Mammary epithelial cell (primary cell): ENCODE measurements around the gene TMTC2.

Experiments
- EZH2 ChIP-seq: IDR thresholded peaks from 2 replicates; pipeline ENCODE4 v1.6.1; 2012; ENCODE audit warnings: low read length, inconsistent platforms, borderline replicate concordance
- TF ChIP-seq, protein P1 (sequence below), 2 donors: IDR thresholded peaks in 1 of 2; conservative IDR thresholded peaks in 1 of 2; 2 replicates each; pipeline ENCODE4 v1.5.1; 2011 to 2012; ENCODE audit warnings: inconsistent platforms in 2 of 2, low read length in 2 of 2, mild to moderate bottlenecking in 2 of 2, control low read depth in 1 of 2, low read depth in 1 of 2; ENCODE audit not compliant: insufficient read depth in 1 of 2; ENCODE audit errors: extremely low read depth in 1 of 2

DNA sequence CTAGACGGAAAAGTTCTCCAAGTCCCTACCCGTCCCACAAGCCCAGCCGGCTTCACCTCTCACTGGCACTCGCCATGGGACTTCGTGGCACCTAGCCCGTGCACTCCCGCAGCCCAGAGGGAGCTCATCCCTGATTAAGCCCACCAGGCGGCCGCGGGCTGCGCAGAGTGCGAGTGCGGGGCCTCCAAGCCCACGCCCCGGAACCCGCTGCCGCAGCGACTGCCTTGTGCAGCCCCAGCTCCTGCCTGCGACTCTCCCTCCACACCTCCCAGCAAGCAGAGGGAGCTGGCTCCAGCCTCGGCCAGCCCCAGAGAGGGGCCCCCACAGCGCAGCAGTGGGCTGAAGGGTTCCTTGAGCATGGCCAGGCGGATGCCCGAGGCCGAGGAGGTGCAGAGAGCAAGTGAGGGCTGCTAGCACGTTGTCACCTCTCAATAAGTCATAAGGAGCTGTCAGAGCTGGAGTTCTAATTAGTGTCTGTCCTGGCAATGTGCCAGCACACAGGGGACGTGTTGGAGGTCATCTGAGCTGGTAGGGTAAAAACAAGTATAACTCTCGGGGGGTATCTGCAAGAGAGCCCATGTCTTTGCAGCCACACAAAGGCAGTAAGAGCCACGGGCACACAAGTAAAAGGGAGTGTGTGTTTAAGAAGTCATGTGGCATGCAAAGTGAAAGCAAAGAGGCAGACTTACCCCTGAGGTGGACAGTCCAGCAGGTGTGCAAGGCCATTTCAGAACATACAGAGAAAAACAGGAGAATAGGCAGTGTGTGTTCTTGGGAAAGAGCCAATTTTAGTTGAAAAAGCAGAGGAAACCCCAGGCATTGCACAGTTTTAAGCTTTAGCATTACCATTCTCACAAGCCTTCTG lies 27.1 kb upstream of the TMTC2 start:
- TF ChIP-seq, protein P1, sequence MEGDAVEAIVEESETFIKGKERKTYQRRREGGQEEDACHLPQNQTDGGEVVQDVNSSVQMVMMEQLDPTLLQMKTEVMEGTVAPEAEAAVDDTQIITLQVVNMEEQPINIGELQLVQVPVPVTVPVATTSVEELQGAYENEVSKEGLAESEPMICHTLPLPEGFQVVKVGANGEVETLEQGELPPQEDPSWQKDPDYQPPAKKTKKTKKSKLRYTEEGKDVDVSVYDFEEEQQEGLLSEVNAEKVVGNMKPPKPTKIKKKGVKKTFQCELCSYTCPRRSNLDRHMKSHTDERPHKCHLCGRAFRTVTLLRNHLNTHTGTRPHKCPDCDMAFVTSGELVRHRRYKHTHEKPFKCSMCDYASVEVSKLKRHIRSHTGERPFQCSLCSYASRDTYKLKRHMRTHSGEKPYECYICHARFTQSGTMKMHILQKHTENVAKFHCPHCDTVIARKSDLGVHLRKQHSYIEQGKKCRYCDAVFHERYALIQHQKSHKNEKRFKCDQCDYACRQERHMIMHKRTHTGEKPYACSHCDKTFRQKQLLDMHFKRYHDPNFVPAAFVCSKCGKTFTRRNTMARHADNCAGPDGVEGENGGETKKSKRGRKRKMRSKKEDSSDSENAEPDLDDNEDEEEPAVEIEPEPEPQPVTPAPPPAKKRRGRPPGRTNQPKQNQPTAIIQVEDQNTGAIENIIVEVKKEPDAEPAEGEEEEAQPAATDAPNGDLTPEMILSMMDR (conservative IDR thresholded peaks at IDR 0.05 in 1 of 2, IDR thresholded peaks at IDR 0.05 in 1 of 2; ENCODE audit: extremely low read depth in 1 of 2, insufficient read depth in 1 of 2, low read depth in 1 of 2, low read length in 2 of 2) = no peak
- no peak for TF ChIP-seq EZH2
